Activated CD8-positive, alpha-beta memory T cell treated with anti-CD3 and anti-CD28 coated beads, Interleukin-2, amount 50 U/mL, for 1 hour (primary cell): ENCODE data around the gene GCAT.

Experiments used
- DNase-seq: peaks from one replicate; pipeline ENCODE4 v3.0.0-alpha.2; 2020; ENCODE audit errors: extremely low read depth

Gene GCAT

GRCh38 chr22:37809672-37810333, 2.1 kb downstream of the GCAT start:
- DNase-seq: no peak

- no peak for DNase-seq
These were observed 4.1 kb downstream of the GCAT start for GRCh38 chr22:37811867-37812266.

GRCh38 chr22:37812869-37813678, 5.3 kb downstream of the GCAT start:
- no peak for DNase-seq

- DNase-seq: no peak
These were observed 7.9 kb downstream of the GCAT start for GRCh38 chr22:37815593-37815992.

GRCh38 chr22:37816543-37817180, 8.9 kb downstream of the GCAT start:
- no peak for DNase-seq

- DNase-seq: no peak
These were observed 10.1 kb downstream of the GCAT start for GRCh38 chr22:37817705-37818408.

GRCh38 chr22:37818409-37819104, 10.8 kb downstream of the GCAT start:
- no peak for DNase-seq

- DNase-seq: no peak
These were observed 11.3 kb downstream of the GCAT start for GRCh38 chr22:37819105-37819433.

GRCh38 chr22:37820350-37820749, 12.6 kb downstream of the GCAT start:
- DNase-seq: no peak

- DNase-seq: no peak
These were observed 14.5 kb downstream of the GCAT start for GRCh38 chr22:37822079-37822833.

- DNase-seq: no peak
These were observed 15.6 kb downstream of the GCAT start, which contains the start of gene GALR3 for GRCh38 chr22:37823134-37823985. Gene GALR3, plus strand, starts transcription at chr22:37823382. Its CDS starts 25 bp downstream, at chr22:37823407.

- DNase-seq: no peak
These were observed 17.2 kb downstream of the GCAT start for GRCh38 chr22:37824674-37825641.

- DNase-seq: no peak
These were observed 19.3 kb downstream of the GCAT start for GRCh38 chr22:37827056-37827455.

- DNase-seq: no peak
These were observed 22.5 kb downstream of the GCAT start for GRCh38 chr22:37830093-37830842.

GRCh38 chr22:37831472-37831871, 23.7 kb downstream of the GCAT start:
- no peak for DNase-seq

GRCh38 chr22:37832022-37832857, 24.5 kb downstream of the GCAT start:
- DNase-seq: no peak
